Hair follicle dermal papilla cell (primary cell): ENCODE measurements around the gene MEIS3. TPM values are rescaled to one million over a fixed set of nuclear protein-coding genes. Genes with fewer than 3 reads are reported as not detected.

Source experiments
- total RNA-seq: library from RNA; depleted of rRNA; stranded (reverse); fragments of >200 nt; gene quantifications from 2 replicates; pipeline ENCODE4 v1.2.3, GENCODE V29; 2012

The MEIS3 gene
- 36.7 and 51.6 TPM in 2 replicates for total RNA-seq

GRCh38 chr19:47419030-47419783 is at the start of gene MEIS3:
Gene MEIS3 (minus strand): TSS chr19:47419527. CDS start chr19:47419081, 446 bp downstream.

Other genes with a start within 250 kb of the MEIS3 start
- 6.3 and 8.9 TPM in 2 replicates for gene BBC3, start 188.3 kb downstream of the MEIS3 start, total RNA-seq
- gene CCDC9, start 163.0 kb downstream of the MEIS3 start, total RNA-seq = 9.6 and 13.4 TPM in 2 replicates
- 2.6 and 2.9 TPM in 2 replicates for gene INAFM1, start 144.6 kb downstream of the MEIS3 start, total RNA-seq
- gene C5AR1, start 109.7 kb downstream of the MEIS3 start, total RNA-seq = 0.49 TPM in 1 of 2 replicates, not detected in the other
- gene C5AR2, start 87.4 kb downstream of the MEIS3 start, total RNA-seq = 0.32 and 0.49 TPM in 2 replicates
- gene DHX34, start 70.2 kb downstream of the MEIS3 start, total RNA-seq = 12.8 and 16.7 TPM in 2 replicates
- gene SLC8A2, start 52.4 kb upstream of the MEIS3 start, total RNA-seq = 0.97 TPM in 1 of 2 replicates, not detected in the other
- gene KPTN, start 64.7 kb upstream of the MEIS3 start, total RNA-seq = 2.6 and 2.8 TPM in 2 replicates
- 81.9 and 117 TPM in 2 replicates for gene NAPA, start 95.5 kb upstream of the MEIS3 start, total RNA-seq
- gene ZNF541, start 153.6 kb upstream of the MEIS3 start, total RNA-seq = not detected in 2 replicates
- gene BICRA, start 189.6 kb upstream of the MEIS3 start, total RNA-seq = 12.0 and 14.9 TPM in 2 replicates